Measurements from ENCODE around the gene CARD6.
A peak's percentile ranks its signal among the peaks of the same experiment; 100 is the strongest.
"Not testable (repeated sequence)": the region's sequence is repeated elsewhere in the genome, so short reads cannot be mapped to it uniquely, and the experiment has no call there.

The CARD6 gene

DNA sequence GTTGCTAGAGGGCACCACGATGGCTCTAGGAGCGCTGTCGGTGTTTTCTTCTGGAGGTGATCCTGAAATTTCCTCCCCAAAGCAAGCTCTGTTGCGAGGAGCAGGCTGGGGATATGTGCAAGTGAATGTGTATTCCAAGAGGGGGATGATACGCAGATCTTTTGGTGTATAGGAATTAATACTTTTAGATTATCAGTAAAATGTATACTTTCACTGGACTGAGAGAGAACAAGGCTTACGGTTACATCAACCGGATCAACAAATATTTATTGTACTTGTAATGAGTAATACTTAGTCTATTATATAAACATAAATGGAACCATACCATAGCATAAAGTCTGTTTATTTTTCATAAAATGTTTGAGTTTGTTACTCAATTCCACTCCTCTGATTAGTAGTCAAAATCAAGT, 42.4 kb upstream of the CARD6 start:
- TF ChIP-seq, protein P1, sequence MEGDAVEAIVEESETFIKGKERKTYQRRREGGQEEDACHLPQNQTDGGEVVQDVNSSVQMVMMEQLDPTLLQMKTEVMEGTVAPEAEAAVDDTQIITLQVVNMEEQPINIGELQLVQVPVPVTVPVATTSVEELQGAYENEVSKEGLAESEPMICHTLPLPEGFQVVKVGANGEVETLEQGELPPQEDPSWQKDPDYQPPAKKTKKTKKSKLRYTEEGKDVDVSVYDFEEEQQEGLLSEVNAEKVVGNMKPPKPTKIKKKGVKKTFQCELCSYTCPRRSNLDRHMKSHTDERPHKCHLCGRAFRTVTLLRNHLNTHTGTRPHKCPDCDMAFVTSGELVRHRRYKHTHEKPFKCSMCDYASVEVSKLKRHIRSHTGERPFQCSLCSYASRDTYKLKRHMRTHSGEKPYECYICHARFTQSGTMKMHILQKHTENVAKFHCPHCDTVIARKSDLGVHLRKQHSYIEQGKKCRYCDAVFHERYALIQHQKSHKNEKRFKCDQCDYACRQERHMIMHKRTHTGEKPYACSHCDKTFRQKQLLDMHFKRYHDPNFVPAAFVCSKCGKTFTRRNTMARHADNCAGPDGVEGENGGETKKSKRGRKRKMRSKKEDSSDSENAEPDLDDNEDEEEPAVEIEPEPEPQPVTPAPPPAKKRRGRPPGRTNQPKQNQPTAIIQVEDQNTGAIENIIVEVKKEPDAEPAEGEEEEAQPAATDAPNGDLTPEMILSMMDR (IDR thresholded peaks at IDR 0.05; ENCODE audit: low read depth, low read length, missing control alignments): no peak
- peak overlapping the region; percentile 83 for H3K4me3 ChIP-seq (replicated peaks; ENCODE audit: low read depth, low read length)
- DNase-seq (ENCODE audit: extremely low read depth, low read depth): peak; percentile 27

DNA sequence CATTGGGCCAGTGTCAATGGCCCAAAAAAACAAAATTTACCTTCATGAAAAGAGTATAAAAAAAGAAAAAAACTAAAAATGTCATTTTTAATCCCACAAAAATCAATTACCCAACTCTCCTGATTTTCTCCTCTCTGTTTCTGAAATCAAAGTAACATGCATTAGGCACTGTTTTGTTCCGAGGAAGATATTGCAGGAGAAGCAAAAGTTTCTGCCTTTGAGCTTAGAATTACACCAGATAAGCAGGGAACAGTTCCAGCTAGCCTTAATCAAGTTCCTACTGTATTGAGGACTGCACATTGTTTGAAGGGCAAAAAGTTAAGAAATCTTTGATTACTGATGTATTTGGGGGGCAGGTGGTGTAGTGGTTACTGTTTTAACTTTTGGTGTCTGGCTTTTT, 41.9 kb upstream of the CARD6 start:
- TF ChIP-seq, protein P1 (IDR thresholded peaks at IDR 0.05; ENCODE audit: low read depth, low read length, missing control alignments): no peak
- peak overlapping the region; percentile 83 for H3K4me3 ChIP-seq (replicated peaks; ENCODE audit: low read depth, low read length)
- no peak for DNase-seq (ENCODE audit: extremely low read depth, low read depth)

DNA sequence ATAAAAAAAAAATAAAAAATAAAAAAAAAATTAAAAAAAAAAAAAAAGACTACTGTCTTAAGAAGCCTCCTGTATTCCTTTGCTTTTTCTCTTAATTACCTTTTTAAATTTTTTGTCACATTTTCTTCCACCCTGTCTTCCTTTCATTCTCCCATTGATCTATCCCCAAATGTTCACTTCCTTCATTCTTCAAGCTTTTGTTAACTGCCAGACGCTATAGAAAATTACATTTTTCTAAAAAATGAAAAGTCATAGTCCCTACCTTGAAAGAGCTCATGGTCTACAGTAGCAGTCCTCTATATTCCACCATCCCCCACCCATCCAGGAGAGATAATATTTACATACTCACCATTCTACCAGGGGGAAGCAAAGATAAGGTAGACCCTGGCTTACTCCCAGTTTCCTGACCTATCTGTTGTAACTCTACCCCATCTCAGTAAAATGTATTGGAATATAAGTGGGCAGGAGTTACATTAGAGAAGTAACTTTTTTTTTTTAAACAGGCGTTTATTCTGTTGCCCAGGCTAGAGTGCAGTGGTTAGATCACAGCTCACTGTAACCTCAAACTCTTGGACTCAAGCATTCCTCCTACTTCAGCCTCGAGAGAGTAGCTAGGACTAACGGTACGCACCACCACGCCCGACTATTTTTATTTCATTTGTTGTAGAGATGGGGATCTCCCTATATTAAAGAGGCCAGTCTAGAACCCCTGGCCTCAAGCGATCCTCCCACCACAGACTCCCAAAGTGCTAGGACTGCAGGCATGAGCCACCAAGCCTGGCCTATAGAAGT, 39.2 kb upstream of the CARD6 start:
- no peak for DNase-seq (ENCODE audit: extremely low read depth, low read depth)
- TF ChIP-seq, protein P1 (IDR thresholded peaks at IDR 0.05; ENCODE audit: low read depth, low read length, missing control alignments): no peak

DNA sequence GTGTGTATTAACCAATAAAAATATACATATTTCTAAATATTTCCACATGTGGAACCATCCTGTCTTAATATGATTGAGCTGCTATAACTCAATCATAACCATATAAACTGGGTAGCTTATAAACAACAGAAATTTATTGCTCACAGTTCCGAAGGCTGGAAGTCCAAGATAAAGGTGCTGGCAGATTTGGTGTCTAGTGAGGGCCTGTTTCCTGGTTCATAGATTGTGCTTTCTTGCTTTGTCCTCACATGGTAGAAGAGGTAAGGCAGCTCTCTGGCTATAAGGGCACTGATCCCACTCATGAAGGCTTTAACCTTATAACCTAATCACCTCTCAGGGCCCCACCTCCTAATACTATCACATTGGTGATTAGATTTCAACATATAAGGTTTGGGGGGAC, 29.0 kb upstream of the CARD6 start:
- DNase-seq (ENCODE audit: extremely low read depth, low read depth): no peak
- TF ChIP-seq, protein P1 (IDR thresholded peaks at IDR 0.05; ENCODE audit: low read depth, low read length, missing control alignments): no peak
- no peak overlapping the region for H3K4me3 ChIP-seq (replicated peaks; ENCODE audit: low read depth, low read length)

More for the DNA sequence above, 39.2 kb upstream of the CARD6 start:
- H3K4me3 ChIP-seq (replicated peaks; ENCODE audit: low read depth, low read length): no peak overlapping the region

DNA sequence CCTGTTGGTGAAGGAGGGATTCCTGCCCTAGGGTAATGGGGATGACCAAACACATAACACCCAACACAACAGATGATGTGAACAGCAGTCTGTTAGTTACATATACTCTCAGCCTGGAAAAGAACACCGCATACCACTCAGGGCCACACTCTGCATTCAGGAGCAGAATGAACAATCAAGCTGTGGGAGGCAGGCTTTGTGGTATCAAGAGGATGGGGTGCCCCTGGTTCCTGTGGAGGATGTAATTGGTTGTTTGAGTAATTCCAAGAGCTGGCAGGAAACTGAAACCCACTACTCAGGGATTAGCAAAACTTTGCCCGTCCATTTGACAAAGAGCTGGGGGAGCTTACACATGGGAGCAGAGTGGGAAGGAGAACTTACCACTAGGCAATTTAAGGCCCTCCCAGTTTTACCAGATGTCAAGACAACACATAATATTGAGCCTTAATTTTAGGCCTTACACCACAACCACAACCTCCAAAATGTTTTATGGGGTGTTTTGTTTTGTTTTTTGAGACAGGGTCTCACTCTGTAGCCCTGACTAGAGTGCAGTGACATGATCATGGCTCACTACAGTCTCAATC, 27.4 kb upstream of the CARD6 start:
- TF ChIP-seq, protein P1 (IDR thresholded peaks at IDR 0.05; ENCODE audit: low read depth, low read length, missing control alignments): no peak
- no peak for DNase-seq (ENCODE audit: extremely low read depth, low read depth)
- no peak overlapping the region for H3K4me3 ChIP-seq (replicated peaks; ENCODE audit: low read depth, low read length)

DNA sequence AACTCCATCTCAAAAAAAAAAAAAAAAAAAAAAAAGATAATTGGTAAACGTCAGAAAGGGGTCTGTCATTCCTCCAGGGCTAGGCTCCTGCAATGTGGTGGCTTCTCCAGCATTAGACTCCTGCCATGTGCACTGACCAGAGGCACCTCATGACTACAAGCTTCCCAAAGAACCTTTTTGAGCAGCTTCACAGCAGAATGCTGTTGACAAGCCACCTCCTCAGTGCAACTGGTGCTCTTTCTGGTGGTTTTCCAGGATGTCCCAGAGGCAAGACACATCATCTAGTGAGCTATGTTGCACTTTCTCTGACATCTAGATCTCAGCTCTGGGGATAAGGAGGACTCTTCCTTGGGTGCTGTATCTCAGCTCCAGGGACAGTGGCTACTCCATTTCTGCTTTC, 17.7 kb upstream of the CARD6 start:
- TF ChIP-seq, protein P1 (IDR thresholded peaks at IDR 0.05; ENCODE audit: low read depth, low read length, missing control alignments): no peak
- no peak overlapping the region for H3K4me3 ChIP-seq (replicated peaks; ENCODE audit: low read depth, low read length)
- DNase-seq (ENCODE audit: extremely low read depth, low read depth): no peak

DNA sequence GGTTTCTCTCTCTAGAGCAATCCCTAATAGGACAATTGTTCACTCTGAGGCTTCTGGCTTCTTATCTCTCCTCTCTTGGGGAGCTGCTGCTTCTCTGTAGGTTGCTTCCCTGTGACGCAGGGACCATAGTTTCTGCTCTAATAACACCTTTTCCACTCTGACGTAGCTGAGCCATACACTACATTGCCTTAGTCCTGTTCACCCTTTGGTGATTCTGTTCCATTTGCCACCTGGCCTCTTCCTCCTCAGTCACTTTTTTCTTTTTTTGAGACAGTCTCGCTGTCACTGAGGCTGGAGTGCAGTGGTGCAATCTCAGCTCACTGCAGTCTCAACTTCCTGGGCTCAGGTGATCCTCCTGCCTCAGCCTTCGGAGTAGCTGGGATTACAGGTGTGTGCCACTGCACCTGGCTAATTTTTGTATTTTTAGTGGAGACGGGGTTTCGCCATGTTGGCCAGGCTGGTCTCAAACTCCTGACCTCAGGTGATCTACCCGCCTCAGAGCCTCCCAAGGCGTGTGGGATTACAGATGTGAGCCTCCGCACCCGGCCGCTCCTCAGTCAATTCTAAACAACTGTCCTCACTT, 15.6 kb upstream of the CARD6 start:
- not testable (repeated sequence) for DNase-seq (ENCODE audit: extremely low read depth, low read depth); H3K4me3 ChIP-seq (replicated peaks; ENCODE audit: low read depth, low read length)
